ENCODE measurements around the gene CROCC.

GRCh38 chr1:17013491-17014320, 92.0 kb downstream of the CROCC start:
- TF ChIP-seq, protein P1, sequence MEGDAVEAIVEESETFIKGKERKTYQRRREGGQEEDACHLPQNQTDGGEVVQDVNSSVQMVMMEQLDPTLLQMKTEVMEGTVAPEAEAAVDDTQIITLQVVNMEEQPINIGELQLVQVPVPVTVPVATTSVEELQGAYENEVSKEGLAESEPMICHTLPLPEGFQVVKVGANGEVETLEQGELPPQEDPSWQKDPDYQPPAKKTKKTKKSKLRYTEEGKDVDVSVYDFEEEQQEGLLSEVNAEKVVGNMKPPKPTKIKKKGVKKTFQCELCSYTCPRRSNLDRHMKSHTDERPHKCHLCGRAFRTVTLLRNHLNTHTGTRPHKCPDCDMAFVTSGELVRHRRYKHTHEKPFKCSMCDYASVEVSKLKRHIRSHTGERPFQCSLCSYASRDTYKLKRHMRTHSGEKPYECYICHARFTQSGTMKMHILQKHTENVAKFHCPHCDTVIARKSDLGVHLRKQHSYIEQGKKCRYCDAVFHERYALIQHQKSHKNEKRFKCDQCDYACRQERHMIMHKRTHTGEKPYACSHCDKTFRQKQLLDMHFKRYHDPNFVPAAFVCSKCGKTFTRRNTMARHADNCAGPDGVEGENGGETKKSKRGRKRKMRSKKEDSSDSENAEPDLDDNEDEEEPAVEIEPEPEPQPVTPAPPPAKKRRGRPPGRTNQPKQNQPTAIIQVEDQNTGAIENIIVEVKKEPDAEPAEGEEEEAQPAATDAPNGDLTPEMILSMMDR (IDR thresholded peaks at IDR 0.05) = no peak
- TF ChIP-seq POLR2A (IDR thresholded peaks at IDR 0.05) = no peak

Measured in uterus (tissue), 2 donors.